AG04449 (cell line): Measurements from ENCODE around the gene NUMBL.

Source experiments
- CTCF ChIA-PET: fragments of 350-600 bp; formaldehyde crosslinking; extraction: SDS; loops from one replicate; lab custom pipeline; 2021; ENCODE audit warnings: antibody characterized with exemption; lab: Yijun Ruan, JAX
- POLR2A ChIA-PET: fragments of 400-600, 350-600 bp; formaldehyde crosslinking; extraction: SDS; loops from one replicate; lab custom pipeline; 2020; ENCODE audit warnings: antibody characterized with exemption, inconsistent platforms; lab: Yijun Ruan, JAX
- DNase-seq: peaks from one replicate; pipeline ENCODE4 v3.0.0-alpha.2; 2010; ENCODE audit warnings: low read depth, low spot score
- H3K4me3 ChIP-seq: 2 replicates; pipeline ENCODE4 v1.5.1; 2011; ENCODE audit warnings: low read depth, mild to moderate bottlenecking, control low read depth, low read length
- TF ChIP-seq, protein P1 (sequence below): IDR thresholded peaks from one replicate; pipeline ENCODE4 v1.5.1; 2011; ENCODE audit warnings: mild to moderate bottlenecking, moderate library complexity, low read length, control low read depth, inconsistent platforms; ENCODE audit not compliant: insufficient read depth; ENCODE audit errors: missing control alignments

NUMBL gene

DNA sequence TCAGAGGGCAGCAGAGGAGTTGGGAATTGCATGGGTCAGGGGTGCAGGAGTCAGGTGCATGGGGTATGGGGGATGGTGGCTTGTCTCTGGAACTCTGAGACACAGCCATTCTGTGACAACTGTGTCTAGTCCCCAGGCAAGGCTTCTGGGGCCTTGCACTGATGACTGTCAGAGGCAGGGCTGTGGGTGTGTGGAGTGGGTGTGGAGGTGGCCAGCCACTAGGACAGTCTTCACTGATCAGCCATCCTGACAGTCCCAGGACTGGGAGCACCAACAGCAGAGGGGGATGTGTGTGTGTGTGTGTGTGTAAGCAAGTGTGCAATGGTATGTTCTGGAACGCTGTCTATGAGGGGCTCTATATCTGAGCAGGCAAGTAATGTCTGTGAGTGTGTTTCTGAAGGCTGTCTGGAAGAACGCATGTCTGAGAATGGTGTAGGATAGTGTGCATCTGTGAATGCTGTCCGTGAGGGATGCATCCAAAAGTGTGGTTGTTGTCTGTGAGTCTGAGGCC, 5.4 kb downstream of the NUMBL start:
- ChIA-PET CTCF (no interaction called here), POLR2A (no interaction called here)
- H3K4me3 ChIP-seq: no peak overlapping the region
- TF ChIP-seq, protein P1, sequence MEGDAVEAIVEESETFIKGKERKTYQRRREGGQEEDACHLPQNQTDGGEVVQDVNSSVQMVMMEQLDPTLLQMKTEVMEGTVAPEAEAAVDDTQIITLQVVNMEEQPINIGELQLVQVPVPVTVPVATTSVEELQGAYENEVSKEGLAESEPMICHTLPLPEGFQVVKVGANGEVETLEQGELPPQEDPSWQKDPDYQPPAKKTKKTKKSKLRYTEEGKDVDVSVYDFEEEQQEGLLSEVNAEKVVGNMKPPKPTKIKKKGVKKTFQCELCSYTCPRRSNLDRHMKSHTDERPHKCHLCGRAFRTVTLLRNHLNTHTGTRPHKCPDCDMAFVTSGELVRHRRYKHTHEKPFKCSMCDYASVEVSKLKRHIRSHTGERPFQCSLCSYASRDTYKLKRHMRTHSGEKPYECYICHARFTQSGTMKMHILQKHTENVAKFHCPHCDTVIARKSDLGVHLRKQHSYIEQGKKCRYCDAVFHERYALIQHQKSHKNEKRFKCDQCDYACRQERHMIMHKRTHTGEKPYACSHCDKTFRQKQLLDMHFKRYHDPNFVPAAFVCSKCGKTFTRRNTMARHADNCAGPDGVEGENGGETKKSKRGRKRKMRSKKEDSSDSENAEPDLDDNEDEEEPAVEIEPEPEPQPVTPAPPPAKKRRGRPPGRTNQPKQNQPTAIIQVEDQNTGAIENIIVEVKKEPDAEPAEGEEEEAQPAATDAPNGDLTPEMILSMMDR: no peak
- no peak for DNase-seq

DNA sequence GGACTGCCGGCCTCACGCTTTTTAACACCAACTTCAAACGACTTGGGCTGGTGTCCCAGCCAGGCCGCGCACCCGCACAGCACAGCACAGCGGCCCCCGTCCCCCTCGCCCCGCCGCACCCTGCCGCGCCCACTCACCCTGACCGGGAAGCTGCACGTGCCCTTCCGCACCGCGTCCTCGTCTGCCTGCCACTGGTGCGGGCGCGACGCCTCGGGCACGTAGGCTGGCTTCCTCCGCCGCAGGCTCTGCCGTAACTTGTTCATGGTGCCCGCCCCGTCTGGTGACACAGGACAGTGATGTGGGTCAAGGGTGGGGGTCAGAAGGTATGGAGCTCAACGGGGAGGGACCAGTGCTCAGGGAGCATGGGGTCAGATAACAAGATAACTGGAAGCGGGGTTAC, 6.2 kb downstream of the NUMBL start:
- CTCF ChIA-PET: interaction anchor here (0.9 to 3.0 kb wide), 2 partner anchors 21 to 27 kb away, joined by 3 to 8 read pairs; no protein-coding TSS in a partner anchor
- DNase-seq: no peak
- POLR2A ChIA-PET: no interaction called here
- TF ChIP-seq, protein P1: no peak
- H3K4me3 ChIP-seq: no peak overlapping the region

DNA sequence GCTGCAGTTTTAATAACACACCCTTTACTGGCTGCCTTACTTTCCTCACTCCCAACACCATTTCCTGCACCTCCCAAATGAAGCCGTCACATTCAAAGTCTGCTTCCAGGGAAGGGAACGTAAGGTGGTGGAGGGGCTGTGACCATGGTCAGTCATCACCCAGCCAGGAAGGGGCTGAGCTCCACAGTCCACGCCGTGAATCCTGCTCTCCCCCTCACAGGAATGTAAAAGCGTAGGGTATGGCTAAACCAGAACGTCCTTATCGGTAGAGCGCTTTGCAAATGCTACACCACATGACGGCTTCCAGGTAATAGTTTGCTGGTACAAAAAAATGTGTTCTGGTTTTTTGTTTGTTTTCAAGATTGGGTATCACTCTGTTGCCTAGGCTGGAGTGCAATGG, 7.0 kb downstream of the NUMBL start:
- TF ChIP-seq, protein P1: no peak
- H3K4me3 ChIP-seq: no peak overlapping the region
- ChIA-PET POLR2A (interaction anchor here (1.1 kb wide), 1 partner anchor 10 kb away, joined by 3 read pairs; no protein-coding TSS in a partner anchor), CTCF (interaction anchor here (0.9 to 3.0 kb wide), 3 partner anchors 11 to 26 kb away, joined by 3 to 8 read pairs (median 4); no protein-coding TSS in a partner anchor)
- no peak for DNase-seq

GRCh38 chr19:40682431-40682964, 8.0 kb downstream of the NUMBL start:
- TF ChIP-seq, protein P1: no peak
- DNase-seq: no peak
- POLR2A ChIA-PET: interaction anchor here (1.1 kb wide), 1 partner anchor 9 kb away, joined by 3 read pairs; no protein-coding TSS in a partner anchor
- CTCF ChIA-PET: interaction anchor here (1.2 to 3.0 kb wide), 3 partner anchors 10 to 137 kb away, joined by 3 to 8 read pairs (median 4); no protein-coding TSS in a partner anchor
- H3K4me3 ChIP-seq: no peak overlapping the region

GRCh38 chr19:40681039-40681438, 9.4 kb downstream of the NUMBL start:
- TF ChIP-seq, protein P1: no peak
- no peak for DNase-seq
- H3K4me3 ChIP-seq: no peak overlapping the region
- POLR2A ChIA-PET: no interaction called here
- CTCF ChIA-PET: no interaction called here

- ChIA-PET POLR2A (no interaction called here), CTCF (interaction anchor here (1.8 kb wide), 1 partner anchor 14 kb away, joined by 4 read pairs; no protein-coding TSS in a partner anchor)
- TF ChIP-seq, protein P1: no peak
These were observed 13.3 kb downstream of the NUMBL start for GRCh38 chr19:40677156-40677555.

More at GRCh38 chr19:40677156-40677555, 13.3 kb downstream of the NUMBL start:
- no peak overlapping the region for H3K4me3 ChIP-seq
- no peak for DNase-seq
